H1 (cell line): Measurements from ENCODE around the gene STAC2. TPM values are rescaled to one million over a fixed set of nuclear protein-coding genes. Genes with fewer than 3 reads are reported as not detected.

Source experiments
- CTCF ChIA-PET: fragments of 300-600 bp; sonication (Branson Sonifier 250); formaldehyde crosslinking; loops from one replicate; lab custom pipeline; 2021; ENCODE audit not compliant: partially characterized antibody; lab: Charles Lee
- POLR2A ChIA-PET: fragments of 300-600 bp; sonication (Branson Sonifier 250); formaldehyde crosslinking; loops from one replicate; lab custom pipeline; 2021; ENCODE audit warnings: inconsistent platforms; ENCODE audit not compliant: partially characterized antibody; lab: Charles Lee
- DNase-seq, 2 experiments: peaks; one replicate each; pipeline versions ENCODE4 v3.0.0 to v3.0.0-alpha.2; 2010 to 2022; ENCODE audit warnings: low spot score in 2 of 2, low read depth in 1 of 2, mixed read lengths in 1 of 2
- FAIRE-seq: peaks from 2 replicates; lab custom pipeline; 2011; peaks lifted over from hg19 to GRCh38; lab: Jason Lieb, UNC
- H2AFZ ChIP-seq: 2 replicates; pipeline ENCODE4 v1.8.1; 2012; ENCODE audit warnings: low read length, inconsistent platforms
- H2AK5ac ChIP-seq: 2 replicates; pipeline ENCODE4 v1.6.1; 2013; ENCODE audit warnings: low read depth, low read length
- H2BK120ac ChIP-seq: replicated peaks from 2 replicates; pipeline ENCODE3; 2013; ENCODE audit warnings: low read depth, low read length, inconsistent platforms
- H2BK12ac ChIP-seq: 2 replicates; pipeline ENCODE4 v1.6.1; 2013; ENCODE audit warnings: low read depth, low read length
- H2BK15ac ChIP-seq: 2 replicates; pipeline ENCODE4 v1.6.1; 2013; ENCODE audit warnings: low read length
- H2BK20ac ChIP-seq: 2 replicates; pipeline ENCODE4 v1.6.1; 2013; ENCODE audit warnings: low read length
- H2BK5ac ChIP-seq: 2 replicates; pipeline ENCODE4 v1.6.1; 2013; ENCODE audit warnings: low read depth, low read length
- H3K14ac ChIP-seq: 2 replicates; pipeline ENCODE4 v1.6.1; 2013; ENCODE audit warnings: inconsistent platforms; ENCODE audit not compliant: insufficient read length
- H3K18ac ChIP-seq: 2 replicates; pipeline ENCODE4 v1.6.1; 2013; ENCODE audit warnings: low read length; ENCODE audit errors: extremely low read depth
- H3K23ac ChIP-seq: 2 replicates; pipeline ENCODE4 v1.6.1; 2013; ENCODE audit warnings: inconsistent platforms; ENCODE audit not compliant: insufficient read length
- H3K23me2 ChIP-seq: 2 replicates; pipeline ENCODE4 v1.6.1; 2013; ENCODE audit warnings: low read depth, low read length
- H3K27ac ChIP-seq: 2 replicates; pipeline ENCODE4 v1.6.1; 2011; ENCODE audit warnings: low read depth, low read length, inconsistent platforms
- H3K27me3 ChIP-seq, 4 experiments: replicated peaks in 1 of 4; 1 replicate in 1 of 4; 2 replicates in 3 of 4; pipeline versions ENCODE4 v1.6.1 to v1.8.1; 2011 to 2013; ENCODE audit warnings: low read length in 3 of 4, mild to moderate bottlenecking in 3 of 4, inconsistent platforms in 2 of 4, mixed read lengths in 2 of 4, moderate library complexity in 1 of 4; ENCODE audit not compliant: control insufficient read depth in 3 of 4, insufficient read depth in 3 of 4; ENCODE audit errors: extremely low read depth in 1 of 4
- H3K36me3 ChIP-seq, 4 experiments: 2 replicates each; pipeline versions ENCODE4 v1.6.1 to v1.8.1; 2011 to 2013; ENCODE audit warnings: mild to moderate bottlenecking in 4 of 4, low read length in 3 of 4, moderate library complexity in 2 of 4, control low read depth in 1 of 4, inconsistent platforms in 1 of 4; ENCODE audit not compliant: insufficient read depth in 4 of 4, control insufficient read depth in 2 of 4
- H3K4ac ChIP-seq: replicated peaks from 2 replicates; pipeline ENCODE3; 2013; ENCODE audit warnings: low read length, low read depth, mixed read lengths, inconsistent platforms; ENCODE audit not compliant: insufficient read length
- H3K4me1 ChIP-seq, 4 experiments: replicated peaks in 1 of 4; 1 replicate in 1 of 4; 2 replicates in 3 of 4; pipeline versions ENCODE4 v1.6.1 to v1.8.1; 2011 to 2013; ENCODE audit warnings: low read length in 3 of 4, inconsistent platforms in 2 of 4, mixed read lengths in 1 of 4; ENCODE audit not compliant: insufficient read depth in 4 of 4, control insufficient read depth in 3 of 4
- H3K4me2 ChIP-seq, 2 experiments: 2 replicates each; pipeline versions ENCODE4 v1.6.1 to v1.8.1; 2011 to 2013; ENCODE audit warnings: low read depth in 2 of 2, low read length in 2 of 2, control low read depth in 1 of 2, inconsistent platforms in 1 of 2, mild to moderate bottlenecking in 1 of 2; ENCODE audit not compliant: insufficient read depth in 1 of 2
- H3K4me3 ChIP-seq, 4 experiments: fragments of 200-600, 300-600 bp in 1 of 4; sonication (generic), shearing (Covaris generic), sonication (Bioruptor Twin) in 1 of 4; 2 replicates each; pipeline versions ENCODE4 v1.5.1 to v1.8.1; 2011 to 2016; ENCODE audit warnings: low read length in 4 of 4, low read depth in 3 of 4, control low read depth in 2 of 4, inconsistent platforms in 2 of 4, mild to moderate bottlenecking in 2 of 4, mixed read lengths in 1 of 4, moderate library complexity in 1 of 4; ENCODE audit not compliant: insufficient read depth in 2 of 4; ENCODE audit errors: extremely low read depth in 1 of 4
- H3K56ac ChIP-seq: replicated peaks from 2 replicates; pipeline ENCODE3; 2013; ENCODE audit warnings: low read depth, mild to moderate bottlenecking, mixed read lengths, low read length, inconsistent platforms; ENCODE audit not compliant: insufficient read length
- H3K79me1 ChIP-seq: 2 replicates; pipeline ENCODE4 v1.6.1; 2013; ENCODE audit warnings: low read depth, low read length, control low read depth
- H3K79me2 ChIP-seq, 2 experiments: 2 replicates each; pipeline versions ENCODE4 v1.6.1 to v1.8.1; 2012 to 2013; ENCODE audit warnings: low read length in 2 of 2, mild to moderate bottlenecking in 2 of 2, inconsistent platforms in 1 of 2; ENCODE audit not compliant: insufficient read depth in 2 of 2, control insufficient read depth in 1 of 2
- H3K9ac ChIP-seq, 4 experiments: replicated peaks in 1 of 4; 1 replicate in 1 of 4; 2 replicates in 3 of 4; pipeline versions ENCODE4 v1.6.1 to v1.8.1; 2011 to 2013; ENCODE audit warnings: low read depth in 3 of 4, low read length in 3 of 4, control low read depth in 2 of 4, mild to moderate bottlenecking in 2 of 4, moderate library complexity in 2 of 4, inconsistent platforms in 1 of 4; ENCODE audit errors: extremely low read depth in 1 of 4
- H3K9me3 ChIP-seq, 2 experiments: 2 replicates each; pipeline versions ENCODE4 v1.6.1 to v1.8.1; 2012 to 2013; ENCODE audit warnings: mild to moderate bottlenecking in 2 of 2, moderate library complexity in 2 of 2, control low read depth in 1 of 2, inconsistent platforms in 1 of 2, low read depth in 1 of 2, low read length in 1 of 2, mixed read lengths in 1 of 2; ENCODE audit not compliant: insufficient read depth in 2 of 2
- H4K20me1 ChIP-seq, 2 experiments: replicated peaks in 1 of 2; 2 replicates each; pipeline versions ENCODE3 to v1.8.1; 2011 to 2013; ENCODE audit warnings: inconsistent platforms in 2 of 2, low read length in 2 of 2, mild to moderate bottlenecking in 1 of 2; ENCODE audit not compliant: insufficient read depth in 2 of 2, control insufficient read depth in 1 of 2
- H4K5ac ChIP-seq: 2 replicates; pipeline ENCODE4 v1.6.1; 2013; ENCODE audit warnings: low read length, low read depth, mixed read lengths, inconsistent platforms; ENCODE audit not compliant: insufficient read length
- H4K8ac ChIP-seq: 2 replicates; pipeline ENCODE4 v1.8.0; 2013; ENCODE audit warnings: mild to moderate bottlenecking, moderate library complexity, low read length, inconsistent platforms; ENCODE audit not compliant: insufficient read depth; ENCODE audit errors: extremely low read depth
- H4K91ac ChIP-seq: replicated peaks from 2 replicates; pipeline ENCODE3; 2013; ENCODE audit warnings: low read length, mixed read lengths, inconsistent platforms; ENCODE audit not compliant: insufficient read length
- CREB1 ChIP-seq: IDR thresholded peaks from 2 replicates; pipeline ENCODE4 v1.6.1; 2012; ENCODE audit warnings: inconsistent platforms
- EP300 ChIP-seq, 2 experiments: IDR thresholded peaks; 1 replicate in 1 of 2; 2 replicates in 1 of 2; pipeline ENCODE4 v1.6.1; 2011 to 2012; ENCODE audit warnings: low read depth in 2 of 2, low read length in 2 of 2, mild to moderate bottlenecking in 2 of 2, borderline replicate concordance in 1 of 2, inconsistent platforms in 1 of 2, moderate library complexity in 1 of 2
- PHF8 ChIP-seq: fragments of 200-600 bp; sonication (generic); conservative IDR thresholded peaks from 2 replicates; pipeline ENCODE4 v1.7.1; 2012; ENCODE audit warnings: low read depth, mild to moderate bottlenecking, inconsistent platforms, low read length, moderate library complexity
- POLR2A ChIP-seq, 2 experiments: IDR thresholded peaks; 1 replicate in 1 of 2; 2 replicates in 1 of 2; pipeline ENCODE4 v1.6.1; 2011; ENCODE audit warnings: low read depth in 2 of 2, low read length in 2 of 2, mild to moderate bottlenecking in 2 of 2; ENCODE audit errors: control extremely low read depth in 1 of 2
- POU5F1 ChIP-seq: IDR thresholded peaks from 2 replicates; pipeline ENCODE4 v1.6.1; 2011; ENCODE audit warnings: low read depth, mild to moderate bottlenecking, low read length, moderate library complexity
- SP1 ChIP-seq: IDR thresholded peaks from 2 replicates; pipeline ENCODE4 v1.6.1; 2011; ENCODE audit warnings: low read depth, low read length
- SRF ChIP-seq: IDR thresholded peaks from 2 replicates; pipeline ENCODE4 v1.6.1; 2011; ENCODE audit warnings: mild to moderate bottlenecking, low read depth, low read length, moderate library complexity
- TEAD4 ChIP-seq: IDR thresholded peaks from 2 replicates; pipeline ENCODE4 v1.6.1; 2012; ENCODE audit warnings: low read depth, low read length, inconsistent platforms, mixed read lengths
- WGBS, 2 experiments: shearing (Covaris generic) in 1 of 2; methylation state at CpG; one replicate each; pipeline versions ENCODE4 v1.1.6 to v1.1.7; 2013 to 2015; ENCODE audit warnings: low lambda C conversion rate in 2 of 2, mixed read lengths in 2 of 2, inconsistent platforms in 1 of 2, low coverage in 1 of 2, missing lambda C conversion rate in 1 of 2; ENCODE audit not compliant: insufficient replicate concordance in 2 of 2, insufficient coverage in 1 of 2, insufficient read length in 1 of 2; ENCODE audit errors: extremely low coverage in 1 of 2, missing lambda C conversion rate in 1 of 2; 5-methylcytosine and 5-hydroxymethylcytosine counted together
- polyA plus RNA-seq, 7 experiments: library from polyadenylated mRNA; depleted of rRNA in 3 of 7; stranded (reverse) in 5 of 7; unstranded in 2 of 7; fragments of >200 nt in 5 of 7; fragments of 200-250 nt in 2 of 7; gene quantifications; 1 replicate in 5 of 7; 2 replicates in 1 of 7; 4 replicates in 1 of 7; pipeline versions ENCODE4 v1.2.1 to v1.2.3, GENCODE V29; 2011 to 2013; ENCODE audit warnings: missing spikeins in 2 of 7, mixed read lengths in 2 of 7
- total RNA-seq: library from RNA; stranded (reverse); fragmentation: NEBNext Ultra II Directional; extraction: Animal tissue kit (Norgen Biotek cat#: 25700); gene quantifications from 2 replicates; pipeline ENCODE4 v1.2.1, GENCODE V29; 2021

STAC2 gene
- total and polyA plus RNA-seq, 2 of the 8 experiments (the other 6 are each of a cell fraction or from before 2014, with no cell fraction given), result 1.5 to 6.0 TPM

- Histone ChIP-seq H3K27ac (no peak overlapping the region), H2BK5ac (no peak overlapping the region), H3K36me3 (no peaks in the 10 kb centered on the region), H3K9ac (no peak overlapping the region), H3K14ac (no peak overlapping the region), H3K23me2 (peaks cover 10% of the 10 kb centered on the region; the same call in 1 of the 2 replicates), H3K27me3 (peaks cover 12 to 27% (median 23%) of the 10 kb centered on the region in 4 experiments), H3K4me3 (no peak overlapping the region), H3K79me1 (no peaks in the 10 kb centered on the region), H3K23ac (no peak overlapping the region), H4K5ac (no peak overlapping the region), H3K79me2 (no peaks in the 10 kb centered on the region), H3K56ac (no peak overlapping the region), H4K8ac (no peak overlapping the region), H2AK5ac (no peak overlapping the region), H2BK12ac (no peak overlapping the region), H3K4me1 (peaks cover 0 to 15% (median 12%) of the 10 kb centered on the region in 4 experiments; a peak in 6 of 7 replicates), H2BK15ac (no peak overlapping the region), H2BK20ac (no peak overlapping the region), H4K20me1 (no peaks in the 10 kb centered on the region), H3K9me3 (no peaks in the 10 kb centered on the region), H2AFZ (no peak overlapping the region), H3K18ac (no peak overlapping the region)
- FAIRE-seq (no peak), DNase-seq (no peak)
- CTCF ChIA-PET, result interaction anchor here (0.7 to 7.4 kb wide), 9 partner anchors 13 to 247 kb away, joined by 3 to 63 read pairs (median 6); no protein-coding TSS in a partner anchor
- POLR2A ChIA-PET, result interaction anchor here (0.6 to 2.2 kb wide), 2 partner anchors 17 to 1658 kb away, joined by 3 to 6 read pairs; no protein-coding TSS in a partner anchor
- 100% methylated on average over 4 of the region's 4 CpGs; no CpG with 5 or more reads in 1 of the 2 experiments for WGBS, 2 experiments
- no peak for TF ChIP-seq SRF
- no peak for TF ChIP-seq TEAD4
- no peak for TF ChIP-seq POLR2A (IDR thresholded peaks at IDR 0.05; ENCODE audit: control extremely low read depth in 1 of 2, low read depth in 2 of 2, low read length in 2 of 2)
- no peak for TF ChIP-seq POU5F1
- no peak for TF ChIP-seq EP300 (IDR thresholded peaks at IDR 0.05; ENCODE audit: borderline replicate concordance in 1 of 2, low read depth in 2 of 2, low read length in 2 of 2)
- no peak for TF ChIP-seq SP1
- no peak for TF ChIP-seq PHF8
- TF ChIP-seq CREB1, result no peak
- TF ChIP-seq, all 59 proteins: peak for 0
- Histone ChIP-seq H3K4me2 (no peak overlapping the region), H2BK120ac (no peak overlapping the region), H4K91ac (no peak overlapping the region), H3K4ac (no peak overlapping the region)
These were observed 55.6 kb downstream of the STAC2 start for GRCh38 chr17:39170109-39170508.
